K562 (cell line): ENCODE measurements around the gene DCP2. TPM values are rescaled to one million over a fixed set of nuclear protein-coding genes. Genes with fewer than 3 reads are reported as not detected.
A peak's percentile ranks its signal among the peaks of the same experiment; 100 is the strongest.

Experiments
- CBFA2T3 ChIP-seq: fragments of 450-650 bp; IDR thresholded peaks from 2 replicates; pipeline ENCODE4 v1.6.1; 2017
- CBX2 ChIP-seq: fragments of 200-600 bp; sonication (generic); IDR thresholded peaks from one replicate; pipeline ENCODE4 v1.6.1; 2012; ENCODE audit warnings: mild to moderate bottlenecking, low read length, inconsistent platforms; ENCODE audit not compliant: insufficient read depth, poor library complexity, severe bottlenecking
- ETS1 ChIP-seq: conservative IDR thresholded peaks from 2 replicates; pipeline ENCODE4 v1.6.1; 2011; ENCODE audit warnings: low read depth, mild to moderate bottlenecking, low read length; ENCODE audit not compliant: control insufficient read depth
- ETS2 ChIP-seq: IDR thresholded peaks from 2 replicates; pipeline ENCODE4 v1.6.1; 2016; ENCODE audit warnings: borderline replicate concordance, missing genetic modification characterization, mild to moderate bottlenecking, moderate library complexity, missing compliant biosample characterization; ENCODE audit not compliant: poor library complexity, severe bottlenecking
- GATA2 ChIP-seq: sonication (generic); formaldehyde crosslinking; IDR thresholded peaks from 2 replicates; pipeline ENCODE4 v1.4.0; 2020; ENCODE audit warnings: mild to moderate bottlenecking, missing genetic modification reagents
- HEY1 ChIP-seq: fragments of 250-450 bp; sonication (Bioruptor Pico); IDR thresholded peaks from 2 replicates; pipeline ENCODE4 v1.5.0; 2020; ENCODE audit warnings: mild to moderate bottlenecking, moderate library complexity, borderline replicate concordance
- HOMEZ ChIP-seq: fragments of 250-450 bp; sonication (Bioruptor Pico); IDR thresholded peaks from 2 replicates; pipeline ENCODE4 v1.4.0; 2020; ENCODE audit warnings: mild to moderate bottlenecking, moderate library complexity
- IFI16 ChIP-seq: fragments of 250-450 bp; sonication (Bioruptor Pico); IDR thresholded peaks from 2 replicates; pipeline ENCODE4 v2.1.2; 2022; ENCODE audit warnings: mild to moderate bottlenecking, inconsistent platforms
- ILF3 ChIP-seq: fragments of 450-650 bp; IDR thresholded peaks from 2 replicates; pipeline ENCODE4 v1.6.1; 2018; ENCODE audit warnings: antibody characterized with exemption, mild to moderate bottlenecking, moderate library complexity, borderline replicate concordance
- PML ChIP-seq: IDR thresholded peaks from 2 replicates; pipeline ENCODE4 v1.6.1; 2012; ENCODE audit warnings: low read length, inconsistent platforms
- POLR2AphosphoS5 ChIP-seq: IDR thresholded peaks from 2 replicates; pipeline ENCODE4 v1.6.1; 2011; ENCODE audit warnings: mild to moderate bottlenecking, low read depth, low read length, moderate library complexity; ENCODE audit not compliant: control insufficient read depth, insufficient read depth
- POU5F1 ChIP-seq: fragments of 150-350 bp; IDR thresholded peaks from 2 replicates; pipeline ENCODE4 v1.6.1; 2014; ENCODE audit warnings: borderline replicate concordance, low read length, low read depth, mild to moderate bottlenecking; ENCODE audit not compliant: partially characterized antibody
- THRA ChIP-seq: fragments of 450-650 bp; IDR thresholded peaks from 2 replicates; pipeline ENCODE4 v1.6.1; 2017; ENCODE audit warnings: mild to moderate bottlenecking, moderate library complexity
- TSC22D4 ChIP-seq: fragments of 450-650 bp; IDR thresholded peaks from 2 replicates; pipeline ENCODE4 v1.6.1; 2016; ENCODE audit warnings: missing genetic modification characterization, missing biosample characterization, control low read depth
- YY1 ChIP-seq, 3 experiments: IDR thresholded peaks; 2 replicates each; pipeline ENCODE4 v1.6.1; 2011; ENCODE audit warnings: low read length in 2 of 3, mild to moderate bottlenecking in 2 of 3, moderate library complexity in 2 of 3, borderline replicate concordance in 1 of 3, control low read depth in 1 of 3, low read depth in 1 of 3; ENCODE audit not compliant: insufficient read depth in 3 of 3, insufficient replicate concordance in 2 of 3, control insufficient read depth in 1 of 3, insufficient read length in 1 of 3; ENCODE audit errors: extremely low read depth in 1 of 3
- ZBTB1 ChIP-seq: sonication (generic); formaldehyde crosslinking; IDR thresholded peaks from 2 replicates; pipeline ENCODE4 v1.8.1; 2023; ENCODE audit warnings: missing genetic modification reagents, low read depth, mild to moderate bottlenecking, borderline replicate concordance
- ZKSCAN1 ChIP-seq: fragments of 150-350 bp; IDR thresholded peaks from 2 replicates; pipeline ENCODE4 v1.6.1; 2016; ENCODE audit warnings: low read depth, low read length
- ZNF224 ChIP-seq: sonication (generic); formaldehyde crosslinking; IDR thresholded peaks from 2 replicates; pipeline ENCODE4 v1.8.0; 2022; ENCODE audit warnings: mild to moderate bottlenecking, missing genetic modification reagents
- ZNF274 ChIP-seq: IDR thresholded peaks from 2 replicates; pipeline ENCODE4 v1.6.1; 2011; ENCODE audit warnings: low read depth, mild to moderate bottlenecking, low read length, moderate library complexity, borderline replicate concordance
- polyA plus RNA-seq, 8 experiments: library from polyadenylated mRNA; depleted of rRNA in 4 of 8; stranded (reverse) in 5 of 8; unstranded in 3 of 8; fragments of >200 nt; fragmentation: Nextera tagmentation in 2 of 8; fragmentation: Illumina TruSeq in 1 of 8; extraction: Ambion mirVana in 2 of 8; extraction: Trizol in 1 of 8; gene quantifications; 2 replicates each; pipeline versions ENCODE4 v1.2.1 to v1.2.3, GENCODE V29; 2011 to 2014; ENCODE audit warnings: inconsistent platforms in 1 of 8, missing spikeins in 1 of 8
- total RNA-seq, 7 experiments: library from RNA; depleted of rRNA in 6 of 7; stranded (reverse); fragments of >200 nt in 6 of 7; fragmentation: Illumina TruSeq in 2 of 7; extraction: Trizol in 2 of 7; gene quantifications; 2 replicates each; pipeline versions ENCODE4 v1.2.1 to v1.2.3, GENCODE V29; 2011 to 2021; ENCODE audit warnings: low replicate concordance in 1 of 7
- TF ChIP-seq, protein P1 (sequence below): fragments of 250-450 bp; sonication (Bioruptor Pico); IDR thresholded peaks from 2 replicates; pipeline ENCODE4 v1.4.0; 2020; ENCODE audit warnings: mild to moderate bottlenecking, moderate library complexity, borderline replicate concordance

The DCP2 gene
- total and polyA plus RNA-seq, 9 of the 15 experiments (the other 6 are each of a cell fraction or from before 2014, with no cell fraction given), result 25.9 to 109 (median 46.7) TPM

DNA sequence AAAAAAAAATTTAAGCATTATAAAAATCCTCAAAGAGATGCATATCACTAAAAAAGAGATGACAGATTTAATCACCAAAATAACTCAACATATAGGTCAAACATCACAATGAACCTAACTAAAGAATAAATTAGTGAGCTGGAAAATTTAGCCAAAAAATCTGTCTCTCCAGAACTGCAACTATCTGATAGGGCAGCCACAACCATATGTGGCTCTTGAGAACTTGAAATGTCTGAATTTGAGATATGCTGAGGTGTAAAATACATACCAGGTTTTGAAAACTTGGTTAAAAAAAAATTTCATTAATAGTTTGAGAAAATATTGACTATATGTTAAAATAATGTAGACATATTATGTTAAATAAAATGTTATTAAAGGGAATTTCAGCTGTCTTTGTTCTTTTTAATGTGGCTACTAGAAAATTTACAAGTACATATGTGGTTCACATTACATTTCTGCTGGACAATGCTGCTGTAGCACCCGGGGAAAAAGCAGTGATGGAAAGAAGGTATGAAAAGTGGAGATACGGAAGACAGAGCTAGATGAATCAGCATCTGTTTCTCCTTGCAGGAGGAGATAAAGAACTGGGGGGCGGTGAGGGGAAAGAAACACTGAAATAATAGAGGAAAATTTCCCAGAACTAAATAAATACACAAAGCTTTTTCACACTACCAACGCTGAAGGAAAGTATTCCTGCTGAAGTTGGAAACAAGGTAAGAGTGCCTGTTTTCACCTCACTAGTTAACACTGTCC, 66.1 kb downstream of the DCP2 start (continued):
- TF ChIP-seq HOMEZ (CRISPR knock-in tag), result no peak
- no peak for TF ChIP-seq YY1 (IDR thresholded peaks at IDR 0.05; ENCODE audit: borderline replicate concordance in 1 of 3, control insufficient read depth in 1 of 3, extremely low read depth in 1 of 3, insufficient read depth in 3 of 3, insufficient read length in 1 of 3, insufficient replicate concordance in 2 of 3, low read depth in 1 of 3, low read length in 2 of 3)
- peak; percentile 68; the same call in 1 of the 2 replicates for TF ChIP-seq GATA2 (CRISPR knock-in tag)
- TF ChIP-seq POLR2AphosphoS5, result peak; percentile 86
- TF ChIP-seq IFI16 (CRISPR knock-in tag), result no peak
- TF ChIP-seq ILF3, result no peak
- no peak for TF ChIP-seq POU5F1
- no peak for TF ChIP-seq HEY1 (CRISPR knock-in tag)
- TF ChIP-seq ETS1, result no peak
- TF ChIP-seq ZNF224 (CRISPR knock-in tag), result no peak
- TF ChIP-seq PML, result peak; percentile 76
- TF ChIP-seq, protein P1, sequence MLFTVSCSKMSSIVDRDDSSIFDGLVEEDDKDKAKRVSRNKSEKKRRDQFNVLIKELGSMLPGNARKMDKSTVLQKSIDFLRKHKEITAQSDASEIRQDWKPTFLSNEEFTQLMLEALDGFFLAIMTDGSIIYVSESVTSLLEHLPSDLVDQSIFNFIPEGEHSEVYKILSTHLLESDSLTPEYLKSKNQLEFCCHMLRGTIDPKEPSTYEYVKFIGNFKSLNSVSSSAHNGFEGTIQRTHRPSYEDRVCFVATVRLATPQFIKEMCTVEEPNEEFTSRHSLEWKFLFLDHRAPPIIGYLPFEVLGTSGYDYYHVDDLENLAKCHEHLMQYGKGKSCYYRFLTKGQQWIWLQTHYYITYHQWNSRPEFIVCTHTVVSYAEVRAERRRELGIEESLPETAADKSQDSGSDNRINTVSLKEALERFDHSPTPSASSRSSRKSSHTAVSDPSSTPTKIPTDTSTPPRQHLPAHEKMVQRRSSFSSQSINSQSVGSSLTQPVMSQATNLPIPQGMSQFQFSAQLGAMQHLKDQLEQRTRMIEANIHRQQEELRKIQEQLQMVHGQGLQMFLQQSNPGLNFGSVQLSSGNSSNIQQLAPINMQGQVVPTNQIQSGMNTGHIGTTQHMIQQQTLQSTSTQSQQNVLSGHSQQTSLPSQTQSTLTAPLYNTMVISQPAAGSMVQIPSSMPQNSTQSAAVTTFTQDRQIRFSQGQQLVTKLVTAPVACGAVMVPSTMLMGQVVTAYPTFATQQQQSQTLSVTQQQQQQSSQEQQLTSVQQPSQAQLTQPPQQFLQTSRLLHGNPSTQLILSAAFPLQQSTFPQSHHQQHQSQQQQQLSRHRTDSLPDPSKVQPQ, result no peak
- TF ChIP-seq CBFA2T3, result peak; percentile 97
- no peak for TF ChIP-seq ETS2 (tag)
- no peak for TF ChIP-seq ZBTB1 (CRISPR knock-in tag)
- TF ChIP-seq ZKSCAN1, result no peak
- no peak for TF ChIP-seq ZNF274
- no peak for TF ChIP-seq THRA
- TF ChIP-seq CBX2, result no peak
- TF ChIP-seq TSC22D4, result no peak
